Esophagus muscularis mucosa (tissue), 4 donors: ENCODE results near the gene TRPC3. TPM values are rescaled to one million over a fixed set of nuclear protein-coding genes. Genes with fewer than 3 reads are reported as not detected.
A peak's percentile ranks its signal among the peaks of the same experiment; 100 is the strongest.

Experiments
- DNase-seq: peaks from one replicate; pipeline ENCODE4 v3.0.0-alpha.2; 2017; ENCODE audit errors: extremely low spot score
- H3K27ac ChIP-seq, 4 donors: fragments of 200-600 bp; sonication (generic); replicated peaks in 1 of 4; 1 replicate in 3 of 4; 2 replicates in 1 of 4; pipeline ENCODE4 v1.5.1; 2016 to 2019; ENCODE audit warnings: mild to moderate bottlenecking in 1 of 4
- H3K27me3 ChIP-seq, 4 donors: fragments of 200-600 bp; sonication (generic); one replicate each; pipeline versions ENCODE4 v1.5.1 to v1.6.0; 2016 to 2019
- H3K36me3 ChIP-seq, 4 donors: fragments of 200-600 bp; sonication (generic); one replicate each; pipeline ENCODE4 v1.5.1; 2016 to 2019
- H3K4me1 ChIP-seq, 4 donors: fragments of 200-600 bp; sonication (generic); one replicate each; pipeline ENCODE4 v1.5.1; 2016 to 2019
- H3K4me3 ChIP-seq, 4 donors: fragments of 200-600 bp; sonication (generic); 1 replicate in 2 of 4; 2 replicates in 2 of 4; pipeline ENCODE4 v1.5.1; 2016 to 2019; ENCODE audit warnings: mild to moderate bottlenecking in 4 of 4, moderate library complexity in 1 of 4
- H3K9me3 ChIP-seq, 4 donors: fragments of 200-600 bp; sonication (generic); 1 replicate in 3 of 4; 2 replicates in 1 of 4; pipeline ENCODE4 v1.5.1; 2016 to 2019
- CTCF ChIP-seq, 3 experiments: fragments of 200-600 bp in 2 of 3; fragments of 450-650 bp in 1 of 3; sonication (generic) in 2 of 3; IDR thresholded peaks; one replicate each; pipeline ENCODE4 v1.5.1; 2017 to 2019; ENCODE audit warnings: antibody characterized with exemption in 3 of 3, mild to moderate bottlenecking in 2 of 3, moderate library complexity in 1 of 3
- EP300 ChIP-seq: sonication (generic); formaldehyde crosslinking; IDR thresholded peaks from one replicate; pipeline ENCODE4 v1.6.1; 2017; ENCODE audit warnings: antibody characterized with exemption
- POLR2A ChIP-seq: fragments of 450-650 bp; IDR thresholded peaks from one replicate; pipeline ENCODE4 v1.6.1; 2017; ENCODE audit warnings: antibody characterized with exemption, moderate library complexity, mild to moderate bottlenecking, low read depth
- POLR2AphosphoS5 ChIP-seq, 2 donors: sonication (generic); formaldehyde crosslinking; IDR thresholded peaks; one replicate each; pipeline ENCODE4 v1.6.1; 2017; ENCODE audit warnings: antibody characterized with exemption in 2 of 2
- whole genome bisulfite sequencing: methylation state at CpG from one replicate; pipeline ENCODE4 v1.1.5; 2018; 5-methylcytosine and 5-hydroxymethylcytosine counted together
- intact Hi-C: fragments of 100-400 bp; cut with DNase I; formaldehyde crosslinking; loops from one replicate; pipeline ENCODE4 v1.15.1; 2023
- total RNA-seq, 4 donors: library from RNA; depleted of rRNA; stranded (reverse); fragments of >200 nt; gene quantifications; one replicate each; pipeline versions ENCODE4 v1.1.0 to v1.2.1, GENCODE V29; 2016

TRPC3 gene
- total RNA-seq, 4 donors from 2014 or later: 0.42 to 0.71 (median 0.62) TPM

GRCh38 chr4:121943941-121944340 is 7.9 kb downstream of the TRPC3 start:
- H3K4me3 ChIP-seq: no peak overlapping the region
- intact Hi-C loops: no loop called here
- no peaks in the 10 kb centered on the region for H3K4me1 ChIP-seq
- no peaks in the 10 kb centered on the region for H3K36me3 ChIP-seq
- DNase-seq: no peak
- WGBS: 55% methylated on average over 4 of the region's 4 CpGs
- no peak overlapping the region for H3K27ac ChIP-seq
- TF ChIP-seq POLR2AphosphoS5 (IDR thresholded peaks at IDR 0.05) (no peak), CTCF (IDR thresholded peaks at IDR 0.05) (no peak), POLR2A (no peak), EP300 (no peak)
- H3K9me3 ChIP-seq: no peaks in the 10 kb centered on the region
- peaks cover 0 to 3% (median 0%) of the 10 kb centered on the region in 4 donors for H3K27me3 ChIP-seq

GRCh38 chr4:121939690-121940089 is 12.2 kb downstream of the TRPC3 start:
- Histone ChIP-seq H3K4me1 (no peaks in the 10 kb centered on the region), H3K27me3 (peaks cover 0 to 3% (median 0%) of the 10 kb centered on the region in 4 donors), H3K9me3 (no peaks in the 10 kb centered on the region), H3K27ac (no peak overlapping the region), H3K36me3 (no peaks in the 10 kb centered on the region), H3K4me3 (no peak overlapping the region)
- TF ChIP-seq CTCF (IDR thresholded peaks at IDR 0.05) (no peak), POLR2A (no peak), POLR2AphosphoS5 (IDR thresholded peaks at IDR 0.05) (no peak)
- intact Hi-C loops: no loop called here
- 68% methylated on average over 3 of the region's 3 CpGs for WGBS
- peak; percentile 47 for DNase-seq

GRCh38 chr4:121938282-121939092 is 13.4 kb downstream of the TRPC3 start:
- TF ChIP-seq CTCF (IDR thresholded peaks at IDR 0.05) (no peak), EP300 (no peak), POLR2AphosphoS5 (IDR thresholded peaks at IDR 0.05) (no peak), POLR2A (no peak)
- Histone ChIP-seq H3K9me3 (no peaks in the 10 kb centered on the region), H3K27ac (no peak overlapping the region), H3K4me1 (no peaks in the 10 kb centered on the region), H3K27me3 (peaks cover 0 to 3% (median 0%) of the 10 kb centered on the region in 4 donors), H3K4me3 (no peak overlapping the region), H3K36me3 (no peaks in the 10 kb centered on the region)
- peak; percentile 45 for DNase-seq
- WGBS: 70% methylated on average over 5 of the region's 5 CpGs
- intact Hi-C loops: no loop called here

GRCh38 chr4:121936101-121936500 is 15.8 kb downstream of the TRPC3 start:
- no peaks in the 10 kb centered on the region for H3K27me3 ChIP-seq
- H3K9me3 ChIP-seq: no peaks in the 10 kb centered on the region
- no peaks in the 10 kb centered on the region for H3K36me3 ChIP-seq
- no peak for TF ChIP-seq POLR2A
- TF ChIP-seq EP300: no peak
- no peak for TF ChIP-seq CTCF (IDR thresholded peaks at IDR 0.05)
- no peak overlapping the region for H3K27ac ChIP-seq
- 63% methylated on average over 4 of the region's 4 CpGs for WGBS
- intact Hi-C loops: no loop called here
- no peaks in the 10 kb centered on the region for H3K4me1 ChIP-seq
- peak; percentile 17 for DNase-seq
- no peak overlapping the region for H3K4me3 ChIP-seq

- no peak overlapping the region for H3K27ac ChIP-seq
- no peak for DNase-seq
- no peak for TF ChIP-seq EP300
- TF ChIP-seq POLR2A: no peak
- TF ChIP-seq CTCF (IDR thresholded peaks at IDR 0.05): no peak
- no peak for TF ChIP-seq POLR2AphosphoS5 (IDR thresholded peaks at IDR 0.05)
- intact Hi-C loops: no loop called here
- H3K4me1 ChIP-seq: no peaks in the 10 kb centered on the region
- H3K27me3 ChIP-seq: no peaks in the 10 kb centered on the region
- H3K36me3 ChIP-seq: no peaks in the 10 kb centered on the region
- H3K9me3 ChIP-seq: no peaks in the 10 kb centered on the region
- no peak overlapping the region for H3K4me3 ChIP-seq
- WGBS: 75% methylated on average over 1 of the region's 1 CpG
Observed at GRCh38 chr4:121934635-121935034, 17.2 kb downstream of the TRPC3 start.
